IPS-20b (cell line): Measurements from ENCODE around the gene CDH5.

Experiments used
- H3K27ac ChIP-seq: one replicate; pipeline ENCODE4 v1.5.1; 2013; ENCODE audit warnings: low read length
- H3K27me3 ChIP-seq: 2 replicates; pipeline ENCODE4 v1.6.1; 2013; ENCODE audit warnings: mild to moderate bottlenecking, low read length, inconsistent platforms; ENCODE audit not compliant: insufficient read depth
- H3K36me3 ChIP-seq: 2 replicates; pipeline ENCODE4 v1.6.1; 2013; ENCODE audit warnings: low read depth, mild to moderate bottlenecking, inconsistent platforms, low read length, moderate library complexity; ENCODE audit not compliant: insufficient read depth
- H3K4me1 ChIP-seq: 2 replicates; pipeline ENCODE4 v1.6.1; 2013; ENCODE audit warnings: mild to moderate bottlenecking, control low read depth, inconsistent platforms, low read length, moderate library complexity; ENCODE audit not compliant: insufficient read depth
- H3K4me3 ChIP-seq: 2 replicates; pipeline ENCODE4 v1.5.1; 2013; ENCODE audit warnings: mild to moderate bottlenecking, low read length, inconsistent platforms
- H3K9ac ChIP-seq: 2 replicates; pipeline ENCODE4 v1.6.1; 2013; ENCODE audit warnings: low read depth, mild to moderate bottlenecking, inconsistent platforms, low read length, moderate library complexity
- H3K9me3 ChIP-seq: 2 replicates; pipeline ENCODE4 v1.6.1; 2013; ENCODE audit warnings: mild to moderate bottlenecking, low read depth, low read length, inconsistent platforms; ENCODE audit not compliant: insufficient read depth

Gene CDH5

GRCh38 chr16:66355526-66355925 lies 11.0 kb upstream of the CDH5 start:
- Histone ChIP-seq H3K4me1 (no peaks in the 10 kb centered on the region; the same call in 1 of the 2 replicates), H3K36me3 (no peaks in the 10 kb centered on the region), H3K27me3 (no peaks in the 10 kb centered on the region), H3K27ac (no peak overlapping the region), H3K9me3 (no peaks in the 10 kb centered on the region), H3K4me3 (no peak overlapping the region), H3K9ac (no peak overlapping the region)

GRCh38 chr16:66357523-66357928 lies 9.0 kb upstream of the CDH5 start:
- Histone ChIP-seq H3K4me3 (no peak overlapping the region), H3K9ac (no peak overlapping the region), H3K27me3 (no peaks in the 10 kb centered on the region), H3K9me3 (no peaks in the 10 kb centered on the region), H3K4me1 (no peaks in the 10 kb centered on the region; the same call in 1 of the 2 replicates), H3K36me3 (no peaks in the 10 kb centered on the region), H3K27ac (no peak overlapping the region)

- no peaks in the 10 kb centered on the region for H3K36me3 ChIP-seq
- no peaks in the 10 kb centered on the region; the same call in 1 of the 2 replicates for H3K4me1 ChIP-seq
- H3K27me3 ChIP-seq: no peaks in the 10 kb centered on the region
- no peaks in the 10 kb centered on the region for H3K9me3 ChIP-seq
- no peak overlapping the region for H3K27ac ChIP-seq
- no peak overlapping the region for H3K9ac ChIP-seq
- H3K4me3 ChIP-seq: no peak overlapping the region
Observed at GRCh38 chr16:66358231-66358630, 8.3 kb upstream of the CDH5 start.

- peaks cover under 1% of the 10 kb centered on the region; the same call in 1 of the 2 replicates for H3K4me1 ChIP-seq
- H3K9me3 ChIP-seq: no peaks in the 10 kb centered on the region
- H3K27ac ChIP-seq: no peak overlapping the region
Observed at GRCh38 chr16:66359012-66359411, 7.5 kb upstream of the CDH5 start.

GRCh38 chr16:66359811-66360608 lies 6.5 kb upstream of the CDH5 start:
- no peak overlapping the region for H3K9ac ChIP-seq
- no peak overlapping the region for H3K27ac ChIP-seq
- H3K36me3 ChIP-seq: no peaks in the 10 kb centered on the region
- H3K4me1 ChIP-seq: peaks cover 4% of the 10 kb centered on the region; the same call in 1 of the 2 replicates
- no peak overlapping the region for H3K4me3 ChIP-seq
- H3K9me3 ChIP-seq: no peaks in the 10 kb centered on the region
- H3K27me3 ChIP-seq: no peaks in the 10 kb centered on the region

More at GRCh38 chr16:66359012-66359411, 7.5 kb upstream of the CDH5 start:
- Histone ChIP-seq H3K27me3 (no peaks in the 10 kb centered on the region), H3K36me3 (no peaks in the 10 kb centered on the region), H3K4me3 (no peak overlapping the region), H3K9ac (no peak overlapping the region)

- Histone ChIP-seq H3K4me1 (peaks cover 4% of the 10 kb centered on the region; the same call in 1 of the 2 replicates), H3K36me3 (no peaks in the 10 kb centered on the region), H3K27me3 (no peaks in the 10 kb centered on the region)
Observed at GRCh38 chr16:66360624-66361324, 5.7 kb upstream of the CDH5 start.

GRCh38 chr16:66361604-66362135 lies 4.8 kb upstream of the CDH5 start:
- Histone ChIP-seq H3K27ac (no peak overlapping the region), H3K4me3 (no peak overlapping the region), H3K36me3 (no peaks in the 10 kb centered on the region), H3K9ac (no peak overlapping the region), H3K4me1 (peaks cover 4% of the 10 kb centered on the region; the same call in 1 of the 2 replicates), H3K9me3 (no peaks in the 10 kb centered on the region), H3K27me3 (no peaks in the 10 kb centered on the region)

More at GRCh38 chr16:66360624-66361324, 5.7 kb upstream of the CDH5 start:
- H3K4me3 ChIP-seq: no peak overlapping the region
- no peak overlapping the region for H3K9ac ChIP-seq
- no peaks in the 10 kb centered on the region for H3K9me3 ChIP-seq
- no peak overlapping the region for H3K27ac ChIP-seq

- no peak overlapping the region for H3K9ac ChIP-seq
- no peaks in the 10 kb centered on the region for H3K27me3 ChIP-seq
Observed at GRCh38 chr16:66363211-66363777, 3.2 kb upstream of the CDH5 start.

GRCh38 chr16:66364117-66364958 lies 2.2 kb upstream of the CDH5 start:
- Histone ChIP-seq H3K9ac (no peak overlapping the region), H3K4me1 (peaks cover 12% of the 10 kb centered on the region), H3K27me3 (no peaks in the 10 kb centered on the region), H3K9me3 (no peaks in the 10 kb centered on the region), H3K27ac (no peak overlapping the region), H3K4me3 (no peak overlapping the region), H3K36me3 (no peaks in the 10 kb centered on the region)

More at GRCh38 chr16:66363211-66363777, 3.2 kb upstream of the CDH5 start:
- Histone ChIP-seq H3K9me3 (no peaks in the 10 kb centered on the region), H3K4me1 (peaks cover 8% of the 10 kb centered on the region; the same call in 1 of the 2 replicates), H3K4me3 (no peak overlapping the region), H3K36me3 (no peaks in the 10 kb centered on the region), H3K27ac (no peak overlapping the region)

- Histone ChIP-seq H3K27me3 (no peaks in the 10 kb centered on the region), H3K9me3 (no peaks in the 10 kb centered on the region), H3K4me1 (peaks cover 12% of the 10 kb centered on the region), H3K36me3 (no peaks in the 10 kb centered on the region), H3K9ac (no peak overlapping the region), H3K4me3 (no peak overlapping the region), H3K27ac (no peak overlapping the region)
Observed at GRCh38 chr16:66364959-66365306, 1.6 kb upstream of the CDH5 start.

GRCh38 chr16:66365651-66366050 lies 840 bp upstream of the CDH5 start:
- Histone ChIP-seq H3K9ac (no peak overlapping the region), H3K36me3 (no peaks in the 10 kb centered on the region), H3K27me3 (no peaks in the 10 kb centered on the region), H3K9me3 (no peaks in the 10 kb centered on the region), H3K4me3 (no peak overlapping the region), H3K27ac (no peak overlapping the region), H3K4me1 (peaks cover 12% of the 10 kb centered on the region)
